Breast epithelium (tissue), 4 donors: ENCODE results near the gene RABGEF1. TPM values are rescaled to one million over a fixed set of nuclear protein-coding genes. Genes with fewer than 3 reads are reported as not detected.
"Not testable (repeated sequence)": the region's sequence is repeated elsewhere in the genome, so short reads cannot be mapped to it uniquely, and the experiment has no call there.

Experiments
- DNase-seq, 2 donors: peaks; one replicate each; pipeline ENCODE4 v3.0.0-alpha.2; 2019; ENCODE audit warnings: low spot score in 2 of 2
- H3K27ac ChIP-seq, 2 donors: fragments of 200-600 bp; sonication (generic) in 1 of 2; one replicate each; pipeline ENCODE4 v1.5.1; 2016 to 2019; ENCODE audit warnings: mild to moderate bottlenecking in 1 of 2
- H3K27me3 ChIP-seq, 2 donors: fragments of 200-600 bp; sonication (generic) in 1 of 2; one replicate each; pipeline versions ENCODE4 v1.5.1 to v1.6.0; 2017 to 2019; ENCODE audit warnings: control low read depth in 1 of 2, mild to moderate bottlenecking in 1 of 2
- H3K36me3 ChIP-seq: fragments of 200-600 bp; one replicate; pipeline ENCODE4 v1.5.1; 2019
- H3K4me1 ChIP-seq, 2 donors: fragments of 200-600 bp; sonication (generic); one replicate each; pipeline ENCODE4 v1.5.1; 2016 to 2019; ENCODE audit warnings: control low read depth in 1 of 2
- H3K4me3 ChIP-seq, 3 donors: fragments of 200-600 bp; sonication (generic); 1 replicate in 2 of 3; 2 replicates in 1 of 3; pipeline ENCODE4 v1.5.1; 2016 to 2019; ENCODE audit warnings: mild to moderate bottlenecking in 3 of 3, moderate library complexity in 2 of 3
- H3K9me3 ChIP-seq, 2 donors: fragments of 200-600 bp; sonication (generic) in 1 of 2; one replicate each; pipeline ENCODE4 v1.5.1; 2016 to 2019; ENCODE audit warnings: control low read depth in 1 of 2
- CTCF ChIP-seq, 3 donors: fragments of 450-650 bp; IDR thresholded peaks; one replicate each; pipeline ENCODE4 v1.5.1; 2016 to 2017; ENCODE audit warnings: antibody characterized with exemption in 3 of 3, mild to moderate bottlenecking in 3 of 3, moderate library complexity in 3 of 3
- POLR2A ChIP-seq: fragments of 450-650 bp; IDR thresholded peaks from one replicate; pipeline ENCODE4 v1.6.1; 2016; ENCODE audit warnings: antibody characterized with exemption, mild to moderate bottlenecking, moderate library complexity
- POLR2AphosphoS5 ChIP-seq, 3 donors: sonication (generic); formaldehyde crosslinking; IDR thresholded peaks; one replicate each; pipeline ENCODE4 v1.6.1; 2017; ENCODE audit warnings: antibody characterized with exemption in 3 of 3
- intact Hi-C: fragments of 100-400 bp; cut with DNase I; formaldehyde crosslinking; loops from one replicate; pipeline ENCODE4 v1.15.1; 2023; ENCODE audit warnings: low total_unique reads
- total RNA-seq, 3 donors: library from RNA; depleted of rRNA; stranded (reverse); fragments of >200 nt; gene quantifications; one replicate each; pipeline ENCODE4 v1.1.0, GENCODE V29; 2016

RABGEF1 gene
- total RNA-seq, 3 donors from 2014 or later = 33.4 to 44.9 (median 34.9) TPM

GRCh38 chr7:66735850-66736249 lies 4.7 kb upstream of the RABGEF1 start:
- intact Hi-C loops = no loop called here
- peaks cover 9 to 13% of the 10 kb centered on the region in 2 donors for H3K9me3 ChIP-seq
- H3K4me1 ChIP-seq = no peaks in the 10 kb centered on the region
- no peak for DNase-seq
- H3K27me3 ChIP-seq = no peaks in the 10 kb centered on the region
- TF ChIP-seq POLR2A (no peak), POLR2AphosphoS5 (IDR thresholded peaks at IDR 0.05) (no peak), CTCF (IDR thresholded peaks at IDR 0.05) (no peak)
- no peak overlapping the region for H3K4me3 ChIP-seq
- H3K27ac ChIP-seq = no peak overlapping the region
- H3K36me3 ChIP-seq = no peaks in the 10 kb centered on the region

- no peaks in the 10 kb centered on the region for H3K27me3 ChIP-seq
- TF ChIP-seq CTCF (IDR thresholded peaks at IDR 0.05) (no peak), POLR2A (no peak), POLR2AphosphoS5 (IDR thresholded peaks at IDR 0.05) (no peak)
- no peaks in the 10 kb centered on the region for H3K36me3 ChIP-seq
- DNase-seq = no peak
- H3K4me1 ChIP-seq = no peaks in the 10 kb centered on the region
- peaks cover 9 to 13% of the 10 kb centered on the region in 2 donors for H3K9me3 ChIP-seq
- no peak overlapping the region for H3K4me3 ChIP-seq
- no peak overlapping the region for H3K27ac ChIP-seq
- intact Hi-C loops = no loop called here
Observed at GRCh38 chr7:66736892-66737291, 3.6 kb upstream of the RABGEF1 start.

GRCh38 chr7:66737667-66738066 lies 2.9 kb upstream of the RABGEF1 start:
- Histone ChIP-seq H3K27me3 (no peaks in the 10 kb centered on the region), H3K4me1 (no peaks in the 10 kb centered on the region), H3K4me3 (no peak overlapping the region), H3K9me3 (peaks cover 9 to 13% of the 10 kb centered on the region in 2 donors), H3K27ac (no peak overlapping the region), H3K36me3 (no peaks in the 10 kb centered on the region)
- intact Hi-C loops = no loop called here
- no peak for TF ChIP-seq POLR2A
- TF ChIP-seq CTCF (IDR thresholded peaks at IDR 0.05) = no peak
- no peak for TF ChIP-seq POLR2AphosphoS5 (IDR thresholded peaks at IDR 0.05)
- no peak for DNase-seq

- TF ChIP-seq POLR2A (no peak), POLR2AphosphoS5 (IDR thresholded peaks at IDR 0.05) (no peak), CTCF (IDR thresholded peaks at IDR 0.05) (no peak)
- H3K4me3 ChIP-seq = peak overlapping the region; percentile 74 to 86 (median 81)
- no peak for DNase-seq
- no peaks in the 10 kb centered on the region for H3K36me3 ChIP-seq
- intact Hi-C loops = no loop called here
- no peaks in the 10 kb centered on the region for H3K4me1 ChIP-seq
- peak overlapping the region; percentile 97 to 98 for H3K27ac ChIP-seq
- H3K9me3 ChIP-seq = peaks cover 9 to 13% of the 10 kb centered on the region in 2 donors
- H3K27me3 ChIP-seq = no peaks in the 10 kb centered on the region
Observed at GRCh38 chr7:66739477-66739876, 1.1 kb upstream of the RABGEF1 start.

- intact Hi-C loops = no loop called here
- peaks cover 9 to 13% of the 10 kb centered on the region in 2 donors for H3K9me3 ChIP-seq
- no peaks in the 10 kb centered on the region for H3K4me1 ChIP-seq
- TF ChIP-seq CTCF (IDR thresholded peaks at IDR 0.05) (no peak), POLR2AphosphoS5 (IDR thresholded peaks at IDR 0.05) (no peak), POLR2A (no peak)
- no peak for DNase-seq
- peak overlapping the region; percentile 74 to 86 (median 81) for H3K4me3 ChIP-seq
- no peaks in the 10 kb centered on the region for H3K27me3 ChIP-seq
- no peaks in the 10 kb centered on the region for H3K36me3 ChIP-seq
- H3K27ac ChIP-seq = peak overlapping the region; percentile 97 to 98
Observed at GRCh38 chr7:66739953-66740301, 606 bp upstream of the RABGEF1 start.

GRCh38 chr7:66740980-66741709 lies 612 bp downstream of the RABGEF1 start:
- intact Hi-C loops = not testable (repeated sequence)
- H3K27ac ChIP-seq = peak overlapping the region; percentile 97 to 98

More at GRCh38 chr7:66740980-66741709, 612 bp downstream of the RABGEF1 start:
- H3K4me3 ChIP-seq = peak overlapping the region; percentile 74 to 86 (median 81)
- not testable (repeated sequence) for H3K4me1 ChIP-seq, H3K36me3 ChIP-seq, H3K9me3 ChIP-seq, H3K27me3 ChIP-seq
- DNase-seq = peak in 1 of 2 donors; percentile 42
